NCI-H146 treated with DMSO at 0.1 percent for 48 hours (cell line): ENCODE results near the gene NDUFA13.

Experiments used
- DNase-seq: peaks from one replicate; lab custom pipeline; 2025; ENCODE audit not compliant: unreplicated experiment; lab: John Stamatoyannopoulos, UW

The NDUFA13 gene

DNA sequence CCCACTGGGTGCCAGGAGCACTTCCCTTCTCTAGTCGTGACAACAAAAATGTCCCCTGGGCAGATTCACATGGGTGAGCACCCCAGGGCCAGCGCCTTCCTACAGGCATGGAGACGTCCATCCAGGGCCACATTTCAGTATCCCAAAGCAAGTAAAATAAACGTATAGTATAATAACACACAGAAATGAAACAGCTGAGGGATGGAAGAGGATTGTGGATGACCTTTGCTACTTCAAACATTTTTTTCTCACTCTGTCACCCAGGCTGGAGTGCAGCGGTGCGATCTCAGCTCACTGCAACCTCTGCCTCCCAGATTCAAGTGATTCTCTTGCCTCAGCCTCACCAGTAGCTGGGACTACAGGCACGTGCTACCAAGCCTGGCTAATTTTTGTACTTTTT is 50.3 kb downstream of the NDUFA13 start:
- DNase-seq, result no peak

DNA sequence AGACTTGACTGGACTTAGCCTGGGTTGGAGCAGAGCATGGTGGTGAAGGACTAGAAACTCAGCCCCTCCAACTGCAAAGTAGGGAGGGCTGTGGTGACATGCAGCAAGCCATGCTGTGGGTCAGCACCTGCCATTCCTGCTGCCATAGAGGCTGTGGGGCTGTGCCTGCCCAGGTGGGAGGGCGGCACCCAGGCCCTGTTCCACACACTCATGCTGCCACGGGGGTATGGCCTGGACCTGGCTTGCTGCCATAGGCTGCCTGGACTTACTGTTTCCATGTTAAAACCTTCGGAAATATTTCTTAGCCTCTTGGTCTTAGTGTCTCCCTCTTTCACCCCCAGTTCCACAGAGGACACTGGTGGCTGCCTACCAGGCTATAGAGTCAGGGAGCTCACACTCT is 51.4 kb downstream of the NDUFA13 start:
- DNase-seq, result no peak

DNA sequence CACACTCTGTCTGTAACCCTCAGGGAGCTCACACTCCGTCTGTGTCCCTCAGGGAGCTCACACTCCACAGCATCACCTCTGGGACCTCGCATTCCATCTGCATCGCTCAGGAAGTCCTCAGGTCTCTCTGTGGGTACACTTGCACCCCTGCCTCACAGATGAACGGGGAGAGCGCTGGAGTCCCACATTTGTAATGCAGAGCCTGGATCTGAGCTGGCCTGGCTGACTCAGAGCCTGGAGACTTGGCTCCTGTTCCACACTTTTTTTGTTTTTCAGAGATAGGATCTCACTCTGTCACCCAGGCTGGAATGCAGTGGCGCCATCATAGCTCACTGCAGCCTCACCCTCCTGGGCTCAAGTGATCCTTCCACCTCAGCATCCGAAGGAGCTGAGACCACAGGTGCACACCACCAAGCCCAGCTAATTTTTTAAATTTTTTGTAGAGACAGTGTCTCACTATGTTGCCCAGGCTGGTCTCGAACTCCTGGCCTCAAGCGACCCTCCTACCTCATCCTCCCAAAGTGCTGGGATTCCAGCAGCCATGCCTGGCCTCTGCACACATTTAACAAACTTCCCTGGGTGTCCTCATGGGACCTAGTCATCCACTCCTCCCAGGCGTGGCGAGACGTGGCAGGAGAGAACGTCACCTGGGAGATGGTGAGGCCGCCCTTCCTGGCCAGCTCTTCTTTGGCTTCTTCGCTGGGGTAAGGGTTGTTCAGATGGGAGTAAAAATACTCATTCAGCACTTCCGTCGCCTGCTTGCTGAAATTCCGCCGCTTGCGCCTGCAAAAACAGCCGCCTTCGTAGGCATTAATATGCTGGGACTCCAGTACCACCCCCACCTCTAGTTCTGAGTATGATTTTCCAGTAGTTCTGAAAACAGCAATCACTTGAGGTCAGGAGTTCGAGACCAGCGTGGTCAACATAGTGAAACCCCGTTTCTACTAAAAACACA is 53.1 kb downstream of the NDUFA13 start:
- DNase-seq, result no peak

DNA sequence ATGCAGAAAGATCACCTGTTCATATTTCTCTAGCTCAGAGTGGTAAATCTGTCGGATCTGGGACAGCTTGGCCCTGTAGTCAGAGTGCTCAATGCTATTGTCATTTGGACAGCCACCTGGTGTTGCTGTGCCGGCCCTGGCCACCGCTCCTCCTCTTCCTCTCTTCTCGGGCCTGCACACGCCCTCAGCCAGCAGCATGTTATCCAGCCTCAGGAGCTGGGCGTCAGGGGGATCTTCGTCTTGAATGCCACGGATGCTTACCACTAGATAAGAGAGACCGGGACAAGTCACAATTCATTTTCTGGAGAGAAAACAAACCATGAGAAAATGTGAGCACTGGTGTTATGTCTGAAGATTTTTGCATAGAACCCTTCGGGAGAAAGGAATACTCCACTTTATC is 54.5 kb downstream of the NDUFA13 start:
- DNase-seq, result no peak

DNA sequence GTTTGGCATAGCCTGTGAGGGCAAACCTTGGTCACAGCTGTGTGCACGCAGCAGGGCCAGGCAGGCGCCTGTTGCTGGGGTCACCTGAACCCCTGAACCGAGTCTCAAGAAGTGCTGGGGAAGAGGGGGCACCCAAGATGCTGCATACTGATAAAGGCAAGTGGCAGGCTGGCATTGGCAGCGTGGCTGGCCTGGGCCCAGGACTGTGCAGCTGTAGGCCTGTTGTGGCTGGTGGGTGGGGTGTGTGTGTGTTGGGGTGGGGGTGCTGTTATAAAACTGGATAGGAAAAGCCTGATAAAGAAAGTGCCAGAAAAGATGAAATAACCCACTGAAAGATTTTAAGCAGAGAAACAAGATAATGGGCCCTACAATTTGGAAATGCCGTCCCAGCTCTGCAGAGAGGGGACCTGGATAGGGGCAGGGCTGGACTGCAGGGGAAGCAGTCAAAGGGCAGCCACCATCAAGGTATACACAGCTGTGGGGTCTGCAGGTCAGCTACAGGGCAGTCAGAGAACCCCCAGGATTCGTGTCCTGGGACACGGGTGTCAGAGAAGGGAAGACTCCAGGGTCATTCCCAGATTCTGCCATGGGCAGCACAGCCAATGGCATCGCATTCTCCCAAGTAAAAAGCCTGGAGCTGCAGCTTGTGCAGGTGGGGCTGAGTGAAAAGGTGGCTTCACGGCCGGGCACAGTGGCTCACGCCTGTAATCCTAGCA is 55.2 kb downstream of the NDUFA13 start:
- no peak for DNase-seq

DNA sequence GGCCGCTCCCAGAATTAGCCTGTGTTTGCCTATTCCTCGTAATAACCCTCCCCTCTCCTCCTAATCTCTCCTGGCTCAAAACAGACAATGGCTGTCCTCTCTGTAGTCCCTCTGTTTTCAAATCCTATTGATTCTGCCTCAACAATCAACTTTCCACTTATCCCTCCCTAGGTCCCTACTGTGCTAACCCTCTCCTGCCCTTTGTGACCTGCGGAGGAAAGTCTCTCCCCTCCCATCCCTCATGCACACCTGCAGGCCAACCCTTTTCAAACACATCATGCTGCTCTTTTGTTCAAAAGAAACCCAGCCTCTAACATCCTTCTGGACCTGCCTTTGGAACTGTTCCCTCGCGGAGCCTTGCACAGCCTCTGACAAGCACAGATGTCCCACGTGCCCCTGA is 59.4 kb downstream of the NDUFA13 start:
- DNase-seq, result peak; percentile 99
